Nephron progenitor cell (in vitro differentiated cells): ENCODE results near the gene GAB4.

Experiments used
- DNase-seq: peaks from one replicate; pipeline ENCODE4 v3.0.0; 2021
- H3K27ac Mint-ChIP-seq: 2 replicates; pipeline ENCODE4 v1.8.0; 2021; ENCODE audit warnings: mild to moderate bottlenecking, moderate library complexity, mixed read lengths
- H3K27me3 Mint-ChIP-seq: 2 replicates; pipeline ENCODE4 v1.8.0; 2021; ENCODE audit warnings: mild to moderate bottlenecking, low read depth, mixed read lengths; ENCODE audit not compliant: poor library complexity
- H3K36me3 Mint-ChIP-seq: 2 replicates; pipeline ENCODE4 v1.8.0; 2021; ENCODE audit warnings: low read depth, mixed read lengths
- H3K4me1 Mint-ChIP-seq: 2 replicates; pipeline ENCODE4 v1.8.0; 2021; ENCODE audit warnings: mixed read lengths
- H3K4me3 Mint-ChIP-seq: 2 replicates; pipeline ENCODE4 v1.8.0; 2021; ENCODE audit warnings: mild to moderate bottlenecking, moderate library complexity, mixed read lengths
- H3K9me3 Mint-ChIP-seq: 2 replicates; pipeline ENCODE4 v1.8.0; 2021; ENCODE audit warnings: mild to moderate bottlenecking, moderate library complexity, mixed read lengths
- CTCF ChIP-seq: fragments of 200-600 bp; sonication (generic); IDR thresholded peaks from 2 replicates; pipeline ENCODE4 v1.5.0; 2021; ENCODE audit warnings: antibody characterized with exemption

GAB4 gene

GRCh38 chr22:17013396-17014100, 5.5 kb upstream of the GAB4 start:
- no peaks in the 10 kb centered on the region for H3K36me3 Mint-ChIP-seq
- DNase-seq: no peak
- no peak overlapping the region for H3K27ac Mint-ChIP-seq
- peaks cover 9% of the 10 kb centered on the region for H3K27me3 Mint-ChIP-seq
- TF ChIP-seq CTCF: no peak
- H3K9me3 Mint-ChIP-seq: peaks cover 62% of the 10 kb centered on the region
- H3K4me3 Mint-ChIP-seq: no peak overlapping the region
- H3K4me1 Mint-ChIP-seq: no peaks in the 10 kb centered on the region

- Mint-ChIP-seq H3K9me3 (peaks cover 66% of the 10 kb centered on the region), H3K36me3 (no peaks in the 10 kb centered on the region), H3K27me3 (peaks cover 10% of the 10 kb centered on the region), H3K4me1 (no peaks in the 10 kb centered on the region), H3K4me3 (no peak overlapping the region), H3K27ac (no peak overlapping the region)
- no peak for DNase-seq
- no peak for TF ChIP-seq CTCF
Observed at GRCh38 chr22:17012267-17012666, 4.2 kb upstream of the GAB4 start.

GRCh38 chr22:17009640-17010291, 1.7 kb upstream of the GAB4 start:
- no peaks in the 10 kb centered on the region for H3K36me3 Mint-ChIP-seq
- H3K27ac Mint-ChIP-seq: no peak overlapping the region
- no peaks in the 10 kb centered on the region for H3K4me1 Mint-ChIP-seq
- no peak for TF ChIP-seq CTCF
- DNase-seq: no peak
- H3K9me3 Mint-ChIP-seq: peaks cover 82% of the 10 kb centered on the region
- no peak overlapping the region for H3K4me3 Mint-ChIP-seq
- H3K27me3 Mint-ChIP-seq: peaks cover 10% of the 10 kb centered on the region

GRCh38 chr22:17007257-17007656, 765 bp downstream of the GAB4 start:
- peaks cover 7% of the 10 kb centered on the region for H3K27me3 Mint-ChIP-seq
- no peak overlapping the region for H3K27ac Mint-ChIP-seq
- TF ChIP-seq CTCF: no peak
- no peaks in the 10 kb centered on the region for H3K4me1 Mint-ChIP-seq
- no peaks in the 10 kb centered on the region for H3K36me3 Mint-ChIP-seq
- peaks cover 90% of the 10 kb centered on the region for H3K9me3 Mint-ChIP-seq
- H3K4me3 Mint-ChIP-seq: no peak overlapping the region
- DNase-seq: no peak

GRCh38 chr22:16989915-16990314, 18.1 kb downstream of the GAB4 start:
- H3K36me3 Mint-ChIP-seq: no peaks in the 10 kb centered on the region
- peaks cover 5% of the 10 kb centered on the region for H3K27me3 Mint-ChIP-seq
- no peak overlapping the region for H3K27ac Mint-ChIP-seq
- TF ChIP-seq CTCF: no peak
- H3K4me1 Mint-ChIP-seq: no peaks in the 10 kb centered on the region
- no peak for DNase-seq
- H3K9me3 Mint-ChIP-seq: peaks cover 89% of the 10 kb centered on the region
- H3K4me3 Mint-ChIP-seq: no peak overlapping the region

- no peak for DNase-seq
Observed at GRCh38 chr22:16988257-16988656, 19.8 kb downstream of the GAB4 start.

More at GRCh38 chr22:16988257-16988656, 19.8 kb downstream of the GAB4 start:
- Mint-ChIP-seq H3K4me1 (no peaks in the 10 kb centered on the region), H3K4me3 (no peak overlapping the region), H3K36me3 (no peaks in the 10 kb centered on the region), H3K27ac (no peak overlapping the region), H3K27me3 (peaks cover 7% of the 10 kb centered on the region), H3K9me3 (peaks cover 89% of the 10 kb centered on the region)
- no peak for TF ChIP-seq CTCF
